ENCODE results near the gene U2AF2.
A peak's percentile ranks its signal among the peaks of the same experiment; 100 is the strongest.

The U2AF2 gene

DNA sequence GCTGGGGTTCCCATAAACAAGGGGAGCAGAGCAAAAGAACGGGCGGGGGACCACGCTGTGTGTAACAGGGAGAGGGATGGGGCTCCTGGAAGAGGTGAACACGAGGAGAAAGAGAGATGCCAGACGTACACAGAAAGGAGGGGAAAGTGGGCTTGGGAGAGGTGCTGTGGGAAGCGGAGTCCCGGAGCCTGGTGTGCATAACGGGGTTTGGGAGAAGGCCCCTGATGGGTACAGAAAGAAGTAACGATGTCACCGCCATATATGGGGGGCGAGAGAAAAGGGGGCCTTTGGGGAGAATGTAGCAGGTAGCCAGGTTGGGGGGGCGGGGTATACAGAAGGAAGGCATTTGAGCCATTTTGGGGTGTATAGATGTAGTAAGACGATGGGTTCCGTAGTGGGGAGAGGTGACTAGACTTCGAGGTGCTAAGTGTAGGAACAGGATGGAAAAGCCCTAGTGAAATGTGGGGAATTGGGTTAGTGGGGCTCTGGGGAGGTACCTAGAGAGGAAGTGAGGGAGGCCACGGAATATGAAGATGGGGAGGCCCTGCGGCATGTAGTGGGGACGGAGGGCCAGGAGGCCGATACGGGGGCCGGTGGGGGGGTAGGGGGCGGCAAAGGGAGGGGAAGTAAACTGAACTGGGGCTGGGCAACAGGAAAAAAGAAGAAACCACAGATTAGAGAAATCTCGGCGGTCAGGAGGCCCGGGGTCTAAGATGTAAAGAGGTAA lies 13.2 kb upstream of the U2AF2 start:
- peak overlapping the region; percentile 98 for H3K27ac ChIP-seq
- TF ChIP-seq, protein P1, sequence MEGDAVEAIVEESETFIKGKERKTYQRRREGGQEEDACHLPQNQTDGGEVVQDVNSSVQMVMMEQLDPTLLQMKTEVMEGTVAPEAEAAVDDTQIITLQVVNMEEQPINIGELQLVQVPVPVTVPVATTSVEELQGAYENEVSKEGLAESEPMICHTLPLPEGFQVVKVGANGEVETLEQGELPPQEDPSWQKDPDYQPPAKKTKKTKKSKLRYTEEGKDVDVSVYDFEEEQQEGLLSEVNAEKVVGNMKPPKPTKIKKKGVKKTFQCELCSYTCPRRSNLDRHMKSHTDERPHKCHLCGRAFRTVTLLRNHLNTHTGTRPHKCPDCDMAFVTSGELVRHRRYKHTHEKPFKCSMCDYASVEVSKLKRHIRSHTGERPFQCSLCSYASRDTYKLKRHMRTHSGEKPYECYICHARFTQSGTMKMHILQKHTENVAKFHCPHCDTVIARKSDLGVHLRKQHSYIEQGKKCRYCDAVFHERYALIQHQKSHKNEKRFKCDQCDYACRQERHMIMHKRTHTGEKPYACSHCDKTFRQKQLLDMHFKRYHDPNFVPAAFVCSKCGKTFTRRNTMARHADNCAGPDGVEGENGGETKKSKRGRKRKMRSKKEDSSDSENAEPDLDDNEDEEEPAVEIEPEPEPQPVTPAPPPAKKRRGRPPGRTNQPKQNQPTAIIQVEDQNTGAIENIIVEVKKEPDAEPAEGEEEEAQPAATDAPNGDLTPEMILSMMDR (conservative IDR thresholded peaks at IDR 0.05), result no peak

DNA sequence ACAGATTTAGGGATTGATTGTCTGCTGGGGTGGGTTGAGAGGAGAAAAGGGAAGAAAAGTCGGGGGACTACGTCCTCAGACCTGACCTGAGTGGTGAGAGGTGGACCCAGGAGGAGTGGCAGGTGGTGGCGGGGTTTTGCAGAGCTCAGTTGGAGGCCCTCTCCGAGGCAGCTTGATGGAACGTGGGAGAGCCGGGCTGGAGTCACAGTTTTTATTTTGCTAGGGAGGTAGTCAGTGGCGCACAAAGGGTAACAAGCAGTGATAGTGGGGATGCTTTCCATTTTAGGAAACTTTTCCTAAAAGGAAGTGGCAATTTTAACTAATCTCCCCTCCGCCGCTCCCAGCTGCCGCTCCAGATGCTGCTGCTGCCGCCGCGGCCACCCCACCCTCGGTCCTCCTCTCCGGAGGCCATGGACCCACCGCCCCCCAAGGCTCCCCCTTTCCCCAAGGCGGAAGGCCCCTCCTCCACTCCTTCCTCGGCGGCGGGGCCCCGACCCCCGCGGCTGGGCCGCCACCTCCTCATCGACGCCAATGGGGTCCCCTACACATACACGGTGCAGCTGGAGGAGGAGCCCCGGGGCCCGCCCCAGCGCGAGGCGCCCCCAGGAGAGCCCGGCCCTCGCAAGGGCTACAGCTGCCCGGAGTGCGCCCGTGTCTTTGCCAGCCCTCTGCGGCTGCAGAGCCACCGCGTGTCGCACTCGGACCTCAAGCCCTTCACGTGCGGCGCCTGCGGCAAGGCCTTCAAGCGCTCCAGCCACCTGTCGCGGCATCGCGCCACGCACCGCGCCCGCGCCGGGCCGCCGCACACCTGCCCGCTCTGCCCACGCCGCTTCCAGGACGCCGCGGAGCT lies 12.5 kb upstream of the U2AF2 start:
- TF ChIP-seq, protein P1 (conservative IDR thresholded peaks at IDR 0.05), result no peak
- peak overlapping the region; percentile 98 for H3K27ac ChIP-seq

DNA sequence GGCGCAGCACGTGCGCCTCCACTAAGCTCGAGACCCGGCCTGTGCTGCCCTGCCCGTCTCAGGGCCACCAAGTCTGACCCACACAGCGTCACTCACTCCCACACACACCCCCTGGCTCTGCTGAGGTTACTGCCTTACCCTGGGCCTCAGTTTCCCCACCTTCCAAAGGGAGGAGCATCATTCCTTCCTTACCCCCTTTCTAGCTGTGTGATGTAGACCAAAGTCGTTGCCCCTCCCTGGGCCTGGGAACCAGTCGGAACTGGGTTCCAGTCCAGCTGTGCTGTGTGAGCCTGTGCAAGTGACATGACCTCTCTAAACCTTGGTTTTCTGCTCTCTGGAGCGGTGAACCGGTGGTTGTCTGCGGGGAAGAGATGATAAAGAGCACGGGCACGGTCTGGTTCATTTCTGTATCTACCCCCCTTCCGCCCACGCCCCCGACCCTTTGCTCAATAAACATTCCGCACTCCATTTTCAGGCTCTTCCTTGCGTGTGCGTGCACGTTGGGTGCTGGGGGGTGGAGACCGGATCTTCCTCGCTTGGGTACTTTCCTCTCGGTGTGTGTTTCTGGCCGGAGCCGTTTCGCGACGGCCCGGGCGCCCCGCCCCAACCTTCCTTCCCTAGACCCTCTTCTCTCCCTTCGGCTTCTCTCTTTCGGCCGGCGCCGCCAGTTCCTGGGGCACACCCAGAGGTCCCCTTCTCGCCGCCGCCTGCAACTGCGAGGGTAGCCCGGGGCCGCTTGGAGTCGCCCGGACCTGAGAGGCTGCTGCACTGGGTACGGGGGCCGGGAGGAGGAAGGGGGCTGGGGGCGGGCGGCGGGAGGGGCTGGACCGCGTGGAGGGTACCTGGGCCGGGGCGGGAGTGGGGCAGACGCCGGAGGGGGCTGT lies 11.6 kb upstream of the U2AF2 start, which contains the start of gene ZNF581:
ZNF581 (plus strand) TSS at position 647 of the 884 bp plus-strand sequence. CDS start 923 bp downstream, outside the sequence.
- TF ChIP-seq, protein P1 (conservative IDR thresholded peaks at IDR 0.05), result no peak
- H3K27ac ChIP-seq, result peak within 1 kb of the TSS; percentile 98

DNA sequence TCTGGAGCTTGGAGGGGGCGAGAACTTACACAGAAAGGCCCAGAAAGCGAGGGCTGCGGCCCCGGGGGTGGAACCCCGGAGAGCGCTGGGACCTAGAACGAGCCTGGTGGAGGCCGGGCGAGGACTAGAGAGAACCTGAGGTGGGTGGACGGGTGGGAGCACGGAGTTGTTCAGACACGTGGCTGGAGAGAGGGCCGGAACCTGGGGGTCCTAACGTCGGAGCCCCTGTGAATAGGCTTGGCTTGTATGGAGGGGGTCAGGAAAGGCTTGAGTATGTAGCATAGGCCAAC lies 11.0 kb upstream of the U2AF2 start:
- peak overlapping the region; percentile 98 for H3K27ac ChIP-seq
- TF ChIP-seq, protein P1 (conservative IDR thresholded peaks at IDR 0.05), result no peak

DNA sequence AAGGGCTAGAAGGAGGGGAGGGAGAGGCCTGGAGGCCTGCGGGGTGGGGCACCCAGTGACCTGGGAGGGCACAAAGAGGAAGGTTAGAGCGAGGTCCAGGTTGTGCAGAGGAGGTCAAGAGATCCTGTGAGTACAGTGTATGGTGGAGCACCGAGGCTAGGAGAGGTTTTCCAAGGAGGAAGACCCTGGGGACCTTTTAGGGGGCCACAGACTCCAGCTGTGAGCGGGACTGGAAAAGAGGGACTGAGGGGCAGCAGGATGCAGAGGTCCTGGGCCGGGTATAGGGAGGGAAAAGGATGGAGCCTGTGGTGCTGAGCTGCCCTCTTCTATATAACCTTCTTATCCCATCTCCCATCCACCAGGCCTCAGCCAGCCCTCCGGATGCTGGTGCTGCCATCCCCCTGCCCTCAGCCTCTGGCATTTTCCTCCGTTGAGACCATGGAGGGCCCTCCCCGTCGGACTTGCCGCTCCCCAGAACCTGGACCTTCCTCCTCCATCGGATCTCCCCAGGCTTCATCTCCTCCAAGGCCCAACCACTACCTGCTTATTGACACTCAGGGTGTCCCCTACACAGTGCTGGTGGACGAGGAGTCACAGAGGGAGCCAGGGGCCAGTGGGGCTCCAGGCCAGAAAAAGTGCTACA lies 10.5 kb upstream of the U2AF2 start:
- TF ChIP-seq, protein P1 (conservative IDR thresholded peaks at IDR 0.05), result no peak
- H3K27ac ChIP-seq, result peak overlapping the region; percentile 98

DNA sequence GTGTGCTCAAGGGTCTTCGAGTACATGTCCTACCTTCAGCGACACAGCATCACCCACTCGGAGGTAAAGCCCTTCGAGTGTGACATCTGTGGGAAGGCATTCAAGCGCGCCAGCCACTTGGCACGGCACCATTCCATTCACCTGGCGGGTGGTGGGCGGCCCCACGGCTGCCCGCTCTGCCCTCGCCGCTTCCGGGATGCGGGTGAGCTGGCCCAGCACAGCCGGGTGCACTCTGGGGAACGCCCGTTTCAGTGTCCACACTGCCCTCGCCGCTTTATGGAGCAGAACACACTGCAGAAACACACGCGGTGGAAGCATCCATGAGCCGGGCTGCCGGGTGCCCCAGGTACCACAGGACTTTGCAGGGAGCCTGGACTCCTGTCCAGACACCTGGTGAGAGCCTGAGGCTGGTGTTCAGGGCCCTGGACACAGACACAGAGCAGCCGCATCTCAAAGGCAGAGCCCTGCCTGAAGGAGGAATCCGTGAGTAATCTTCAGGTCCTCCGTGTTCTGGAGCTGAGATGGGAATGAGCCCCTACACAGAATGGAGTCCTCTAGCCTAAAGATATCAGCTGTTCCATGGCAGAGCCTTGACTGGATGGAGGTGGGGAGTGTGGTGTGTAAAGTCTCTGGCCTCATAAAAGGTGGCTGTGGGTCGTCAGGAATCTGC lies 9.9 kb upstream of the U2AF2 start:
- TF ChIP-seq, protein P1 (conservative IDR thresholded peaks at IDR 0.05), result no peak
- peak overlapping the region; percentile 98 for H3K27ac ChIP-seq
